T1000 (cell line): ENCODE measurements around the gene C6orf62.
"Not testable (repeated sequence)": the region's sequence is repeated elsewhere in the genome, so short reads cannot be mapped to it uniquely, and the experiment has no call there.

Experiments used
- DNase-seq: peaks from one replicate; lab custom pipeline; 2025; ENCODE audit warnings: mixed read lengths; lab: John Stamatoyannopoulos, UW

C6orf62 gene

DNA sequence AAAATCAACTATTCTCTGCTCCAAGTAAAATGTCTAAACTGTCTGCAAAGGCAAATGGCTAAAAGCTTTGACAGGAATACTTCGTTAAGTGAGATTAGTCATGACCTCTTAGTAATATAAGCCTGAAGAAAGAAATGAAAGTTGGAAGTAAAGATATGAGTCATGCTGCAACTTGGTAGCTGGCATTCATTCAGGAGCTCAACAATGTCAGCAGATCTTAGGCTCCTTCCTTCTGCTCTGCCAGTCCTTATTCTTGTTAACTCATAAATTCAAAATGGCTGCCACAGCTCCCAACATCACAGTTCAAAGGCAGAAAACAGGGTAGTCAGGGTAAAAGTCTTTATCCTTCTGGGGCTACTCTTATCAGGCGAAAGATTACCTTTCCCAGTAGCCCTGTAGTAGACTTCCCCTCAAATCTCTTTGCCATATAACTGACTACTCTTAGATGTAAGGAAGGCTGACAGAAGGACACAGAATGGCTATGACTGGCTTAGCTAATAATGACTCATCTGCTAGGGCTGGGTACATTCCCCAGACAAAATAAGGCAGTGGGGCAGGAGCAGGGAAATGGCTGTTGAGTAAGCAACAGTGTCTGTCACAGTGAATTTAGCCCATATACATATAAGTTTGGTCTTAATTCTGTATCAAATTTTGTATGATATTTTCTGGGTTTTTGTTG lies 24.4 kb upstream of the C6orf62 start:
- peak; percentile 80 for DNase-seq

GRCh38 chr6:24742216-24742738 lies 23.3 kb upstream of the C6orf62 start:
- no peak for DNase-seq

DNA sequence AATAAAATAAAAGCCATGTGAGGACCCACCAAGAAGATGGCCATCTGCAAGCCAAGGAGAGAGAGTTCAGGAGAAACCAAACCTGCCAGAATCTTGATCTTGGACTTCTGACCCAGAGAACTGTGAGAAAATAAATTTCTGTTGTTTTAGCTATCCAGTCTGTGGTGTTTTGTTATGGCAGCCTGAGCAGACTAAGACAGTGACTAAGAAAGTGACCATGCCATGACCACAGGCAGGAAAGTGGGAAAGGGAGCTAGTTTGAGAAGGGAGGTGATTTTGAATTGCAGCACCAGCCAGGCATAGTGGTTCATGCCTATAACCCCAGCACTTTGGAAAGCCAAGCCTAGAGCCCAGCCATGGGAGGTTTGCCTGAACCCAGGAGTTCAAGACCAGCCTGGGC lies 21.9 kb upstream of the C6orf62 start:
- DNase-seq, result no peak

GRCh38 chr6:24738741-24739140 lies 19.8 kb upstream of the C6orf62 start:
- no peak for DNase-seq

GRCh38 chr6:24734710-24735109 lies 15.8 kb upstream of the C6orf62 start:
- DNase-seq, result not testable (repeated sequence)

- no peak for DNase-seq
Measured at GRCh38 chr6:24734166-24734565, 15.2 kb upstream of the C6orf62 start.

DNA sequence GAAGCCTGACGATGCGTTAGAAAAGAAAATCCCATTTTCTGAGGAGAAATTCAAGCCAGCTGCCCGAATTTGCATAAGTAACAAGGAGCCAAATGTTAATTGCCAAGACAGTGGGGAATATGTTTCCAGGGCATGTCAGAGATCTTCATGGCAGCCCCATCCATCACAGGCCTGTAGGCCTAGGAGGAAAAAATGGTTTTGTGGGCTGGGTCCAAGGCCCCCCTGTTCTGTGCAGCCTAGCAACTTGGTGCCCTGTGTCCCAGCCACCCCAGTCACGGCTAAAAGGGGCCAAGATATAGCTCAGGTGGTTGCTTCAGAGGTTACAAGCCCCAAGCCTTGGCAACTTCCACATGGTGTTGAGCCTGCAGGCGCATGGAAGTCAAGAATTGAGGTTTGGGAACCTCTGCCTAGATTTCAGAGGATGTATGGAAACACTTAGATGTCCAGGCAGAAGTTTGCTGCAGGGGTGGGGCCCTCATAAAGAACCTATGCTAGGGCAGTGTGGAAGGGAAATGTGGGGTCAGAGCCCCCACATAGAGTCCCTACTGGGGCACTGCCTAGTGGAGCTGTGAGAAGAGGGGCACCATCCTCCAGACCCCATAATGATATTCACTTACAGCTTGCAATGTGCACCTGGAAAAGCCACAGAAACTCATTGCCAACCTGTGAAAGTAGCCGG lies 12.6 kb upstream of the C6orf62 start:
- DNase-seq, result not testable (repeated sequence)

DNA sequence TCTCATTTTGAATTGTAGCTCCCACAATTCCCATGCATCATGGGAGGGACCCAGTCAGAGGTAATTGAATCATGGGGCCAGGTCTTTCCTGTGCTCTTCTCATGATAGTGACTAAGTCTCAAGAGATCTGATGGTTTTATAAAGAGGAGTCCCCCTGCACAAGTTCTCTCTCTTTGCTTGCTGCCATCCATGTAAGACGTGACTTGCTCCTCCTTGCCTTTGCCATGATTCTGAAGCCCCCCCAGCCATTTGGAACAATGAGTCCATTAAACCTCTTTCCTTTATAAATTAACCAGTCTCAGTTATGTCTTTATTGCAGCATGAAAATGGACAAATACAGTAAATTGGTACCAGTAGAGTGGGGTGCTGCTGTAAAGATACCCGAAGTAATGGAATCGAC lies 11.7 kb upstream of the C6orf62 start:
- DNase-seq, result not testable (repeated sequence)

GRCh38 chr6:24723270-24723669 lies 4.3 kb upstream of the C6orf62 start:
- DNase-seq, result no peak

GRCh38 chr6:24721461-24722215 lies 2.7 kb upstream of the C6orf62 start:
- no peak for DNase-seq

DNA sequence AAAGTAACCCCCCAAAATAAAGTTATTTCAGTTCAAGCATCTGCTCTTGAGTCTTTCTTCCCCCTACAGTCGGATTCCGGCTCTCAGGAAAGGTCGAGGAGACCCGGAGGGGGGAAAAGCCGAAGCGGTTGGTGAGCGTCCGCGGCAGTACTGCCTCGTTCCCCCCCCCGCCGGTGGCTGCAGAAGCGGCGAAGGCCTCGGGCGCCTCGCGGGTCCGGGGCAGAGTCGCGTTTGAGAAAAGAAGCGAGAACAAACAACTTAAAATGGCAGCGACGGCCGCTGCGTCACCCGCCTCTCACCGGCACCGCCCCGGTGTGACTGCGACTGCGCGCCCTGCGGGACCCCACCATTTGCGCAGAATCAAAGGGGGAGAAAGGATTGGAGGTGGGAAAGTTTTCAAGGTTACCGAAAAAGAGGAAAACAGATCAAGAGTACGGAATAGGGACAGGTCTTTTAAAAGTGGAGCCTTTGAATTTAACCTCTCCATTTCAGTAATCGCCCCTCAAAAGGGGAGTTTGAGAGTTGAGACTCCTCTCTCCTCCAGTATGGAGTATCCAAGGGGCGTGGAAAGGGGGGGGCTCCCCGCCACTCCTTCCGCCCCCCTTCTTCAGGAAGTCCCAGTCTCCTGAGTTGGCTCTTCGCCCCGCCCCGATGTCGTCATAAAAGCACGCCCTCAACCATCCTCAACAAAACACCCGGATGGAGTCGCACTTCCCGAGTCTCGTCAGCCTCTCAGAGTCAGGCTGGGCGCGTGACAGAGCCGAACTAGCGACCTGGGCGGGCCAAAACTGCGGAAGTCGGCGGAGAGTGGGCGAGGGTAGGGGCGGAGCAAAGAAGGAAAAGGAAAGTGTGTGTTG lies 1.9 kb upstream of the C6orf62 start:
- peak; percentile 99 for DNase-seq

GRCh38 chr6:24720131-24720603 lies 1.2 kb upstream of the C6orf62 start:
- DNase-seq, result no peak

DNA sequence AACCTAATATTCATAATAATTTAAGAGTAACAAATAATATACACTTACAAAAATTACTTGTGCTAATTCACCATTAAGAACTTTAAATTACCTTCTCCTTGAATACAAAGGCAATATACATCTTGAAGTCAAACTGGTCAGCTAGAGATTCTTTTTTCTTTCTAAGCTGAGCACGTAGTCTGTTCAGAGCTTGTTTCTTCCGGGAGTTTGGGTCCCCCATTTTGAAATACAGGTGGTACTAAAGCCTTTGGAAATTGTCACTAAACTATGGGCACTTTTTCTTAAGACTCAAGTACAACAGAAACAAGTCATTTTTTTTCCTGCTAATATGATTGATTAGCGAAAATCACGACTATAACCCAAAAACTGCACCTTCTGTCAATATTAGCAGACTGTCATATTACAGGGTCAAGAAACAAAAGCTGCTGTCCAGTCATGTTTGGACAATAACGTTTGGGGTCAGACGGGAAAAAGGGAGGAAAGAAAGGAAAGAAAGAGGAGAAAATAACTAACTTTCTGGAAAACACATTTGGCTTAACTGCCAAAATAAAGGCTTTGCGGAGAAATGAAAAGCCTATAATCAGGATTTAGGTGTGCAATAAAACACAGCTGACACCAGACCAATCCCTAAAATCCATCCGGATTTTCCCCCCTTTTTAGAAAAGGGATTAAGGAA lies 367 bp downstream of the C6orf62 start:
- no peak for DNase-seq

DNA sequence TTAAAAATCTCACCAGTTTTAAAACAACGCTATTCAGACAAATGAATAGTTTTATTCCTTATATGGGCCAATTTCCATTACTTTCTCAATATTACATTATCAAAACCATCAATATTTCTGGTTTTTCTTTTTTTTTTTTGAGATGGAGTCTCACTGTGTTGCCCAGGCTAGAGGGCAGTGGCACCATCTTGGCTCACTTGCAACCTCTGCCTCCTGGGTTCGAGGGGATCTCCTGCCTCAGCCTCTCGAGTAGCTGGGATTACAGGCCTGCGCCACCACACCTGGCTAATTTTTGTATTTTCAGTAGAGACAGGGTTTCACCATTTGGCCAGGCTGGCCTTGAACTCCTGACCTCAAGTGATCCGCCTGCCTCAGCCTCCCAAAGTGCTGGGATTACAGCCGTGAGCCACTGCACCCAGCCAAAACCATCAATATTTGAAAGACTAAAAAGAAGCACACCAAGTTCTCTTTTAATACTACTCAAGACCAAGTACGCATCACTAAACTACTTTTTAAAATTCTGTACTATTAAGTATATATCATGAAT lies 2.3 kb downstream of the C6orf62 start:
- not testable (repeated sequence) for DNase-seq

- DNase-seq, result no peak
Measured at GRCh38 chr6:24710519-24711303, 8.2 kb downstream of the C6orf62 start.

DNA sequence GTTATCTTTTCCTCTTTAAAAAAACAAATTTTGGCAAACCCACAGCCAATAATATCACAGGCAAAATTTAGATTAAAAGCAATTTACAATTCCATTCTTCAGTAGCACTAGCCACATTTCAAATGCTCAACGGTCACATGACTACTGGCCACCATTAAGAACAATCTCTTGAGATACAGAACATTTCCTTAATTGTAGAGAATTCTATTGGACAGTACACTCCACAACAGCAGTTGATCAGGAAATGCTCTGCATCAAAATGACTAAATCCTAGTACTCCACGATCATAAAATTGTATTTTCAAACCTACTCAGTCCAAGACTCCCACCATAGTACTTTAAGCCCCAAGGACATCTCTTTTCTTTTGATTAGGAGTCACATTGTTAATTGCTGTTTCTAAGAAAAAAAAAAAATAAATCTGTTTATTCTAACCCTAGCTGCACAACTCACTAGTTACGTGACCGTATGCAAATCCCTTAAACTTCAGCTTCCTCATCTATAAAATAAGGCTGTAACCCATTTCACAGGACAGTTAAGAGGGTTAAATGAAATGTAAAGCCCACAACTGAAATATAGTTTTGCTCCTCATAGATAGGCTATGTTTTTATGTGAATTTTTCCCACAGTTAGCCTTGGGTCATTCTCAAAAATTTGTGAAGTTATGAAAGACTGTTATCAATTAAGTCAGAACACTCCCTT lies 9.8 kb downstream of the C6orf62 start:
- no peak for DNase-seq

DNA sequence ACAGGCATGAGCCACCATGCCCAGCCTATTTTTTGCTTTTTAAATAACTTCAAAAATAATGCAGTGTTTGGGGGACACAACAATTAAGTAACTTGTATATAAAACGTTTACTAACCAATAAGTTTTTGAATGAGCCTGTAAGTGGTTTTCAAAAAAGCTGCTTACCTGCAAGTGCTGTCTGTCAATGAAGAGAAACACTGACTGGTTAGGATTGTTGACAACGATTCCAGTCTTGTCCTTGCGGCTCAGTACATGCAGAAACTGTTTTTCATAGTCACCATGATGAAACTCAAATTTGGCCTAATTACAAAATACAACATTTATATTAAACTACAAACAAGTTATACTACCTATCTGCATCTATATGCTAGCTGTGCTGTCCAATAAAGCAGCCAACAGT lies 10.3 kb downstream of the C6orf62 start:
- no peak for DNase-seq

GRCh38 chr6:24704468-24704867 lies 14.5 kb downstream of the C6orf62 start:
- DNase-seq, result no peak

DNA sequence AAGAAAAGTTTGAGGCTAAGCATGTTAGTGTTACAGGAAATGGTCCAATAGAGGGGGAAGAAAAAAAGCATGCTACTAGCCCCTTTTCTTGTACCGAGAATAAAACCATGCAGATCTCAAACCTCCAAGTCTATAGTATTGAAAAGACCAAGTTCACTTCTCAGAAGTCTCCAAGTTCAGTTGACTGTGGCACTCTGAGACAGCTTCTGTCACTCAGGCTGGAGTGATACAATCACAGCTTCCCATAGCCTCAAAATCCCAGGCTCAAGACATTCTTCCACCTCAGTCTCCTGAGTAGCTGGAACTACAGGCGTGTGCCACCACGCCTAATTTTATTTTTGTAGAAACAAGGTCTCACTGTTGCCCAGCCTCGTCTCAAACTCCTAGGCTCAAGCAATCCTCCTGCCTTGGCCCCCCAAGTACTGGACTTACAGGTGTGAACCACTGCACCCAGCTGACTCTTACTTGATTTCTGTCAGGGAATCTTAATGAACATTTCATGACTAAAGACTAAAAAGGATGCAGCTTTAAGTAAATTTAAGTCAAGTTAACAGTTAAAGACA lies 16.2 kb downstream of the C6orf62 start:
- DNase-seq, result no peak
